Measurements from ENCODE around the gene CSNK1G1. TPM values are rescaled to one million over a fixed set of nuclear protein-coding genes. Genes with fewer than 3 reads are reported as not detected.
A peak's percentile ranks its signal among the peaks of the same experiment; 100 is the strongest.
"Not testable (repeated sequence)": the region's sequence is repeated elsewhere in the genome, so short reads cannot be mapped to it uniquely, and the experiment has no call there.

Gene CSNK1G1
- polyA plus RNA-seq, 1 donor from 2014 or later: 18.9 TPM

GRCh38 chr15:64381000-64381751 is 25.2 kb upstream of the CSNK1G1 start, which contains the start of gene PCLAF:
TSS of gene PCLAF (minus strand) at chr15:64381441. CDS start at chr15:64381371, 70 bp downstream.
- Histone ChIP-seq H3K79me2 (replicated peaks; ENCODE audit: insufficient read depth, low read length) (peaks cover 10% of the 10 kb centered on the region), H2AFZ (ENCODE audit: low read depth, low read length) (no peak within 1 kb of the TSS), H4K20me1 (ENCODE audit: insufficient read depth) (no peaks in the 10 kb centered on the region), H3K4me2 (ENCODE audit: low read length) (peak within 1 kb of the TSS; percentile 61), H3K9me3 (ENCODE audit: low read length) (no peaks in the 10 kb centered on the region), H3K4me3 (ENCODE audit: low read length) (peak within 1 kb of the TSS; percentile 75), H3K27me3 (ENCODE audit: insufficient read depth, low read depth, low read length) (no peaks in the 10 kb centered on the region), H3F3A (ENCODE audit: insufficient read depth, low read length, poor library complexity, severe bottlenecking) (no peaks in the 10 kb centered on the region), H3K27ac (ENCODE audit: low read length) (no peak within 1 kb of the TSS), H3K9me2 (ENCODE audit: insufficient read depth, low read length) (no peaks in the 10 kb centered on the region), H3K9ac (ENCODE audit: low read length) (no peak within 1 kb of the TSS), H3K36me3 (ENCODE audit: insufficient read depth, low read length) (no peaks in the 10 kb centered on the region)
- TF ChIP-seq REST (IDR thresholded peaks at IDR 0.05; ENCODE audit: borderline replicate concordance) (no peak), SMC3 (conservative IDR thresholded peaks at IDR 0.05; ENCODE audit: poor library complexity) (peak; percentile 19), CTCF (IDR thresholded peaks at IDR 0.05; ENCODE audit: poor library complexity, severe bottlenecking) (no peak), EZH2 (IDR thresholded peaks at IDR 0.05; ENCODE audit: borderline replicate concordance, insufficient read depth, low read length, poor library complexity, severe bottlenecking) (no peak), RAD21 (conservative IDR thresholded peaks at IDR 0.05) (no peak), MXI1 (conservative IDR thresholded peaks at IDR 0.05; ENCODE audit: poor library complexity, severe bottlenecking) (peak; percentile 59)

- not testable (repeated sequence) for H3K9ac ChIP-seq (ENCODE audit: low read length); H3K9me2 ChIP-seq (ENCODE audit: insufficient read depth, low read length); H3K27ac ChIP-seq (ENCODE audit: low read length); H3K36me3 ChIP-seq (ENCODE audit: insufficient read depth, low read length); H3K27me3 ChIP-seq (ENCODE audit: insufficient read depth, low read depth, low read length); H2AFZ ChIP-seq (ENCODE audit: low read depth, low read length); H3K9me3 ChIP-seq (ENCODE audit: low read length); H3K79me2 ChIP-seq (replicated peaks; ENCODE audit: insufficient read depth, low read length); H3F3A ChIP-seq (ENCODE audit: insufficient read depth, low read length, poor library complexity, severe bottlenecking); H4K20me1 ChIP-seq (ENCODE audit: insufficient read depth)
- H3K4me2 ChIP-seq (ENCODE audit: low read length): peak overlapping the region; percentile 61
- H3K4me3 ChIP-seq (ENCODE audit: low read length): peak overlapping the region; percentile 75
Measured at GRCh38 chr15:64380130-64380870, 24.3 kb upstream of the CSNK1G1 start.
